NCI-H1048 (cell line): ENCODE data around the gene CLCN3.
"Not testable (repeated sequence)": the region's sequence is repeated elsewhere in the genome, so short reads cannot be mapped to it uniquely, and the experiment has no call there.

ENCODE experiments used
- DNase-seq: peaks from one replicate; lab custom pipeline; 2025; lab: John Stamatoyannopoulos, UW

CLCN3 gene

DNA sequence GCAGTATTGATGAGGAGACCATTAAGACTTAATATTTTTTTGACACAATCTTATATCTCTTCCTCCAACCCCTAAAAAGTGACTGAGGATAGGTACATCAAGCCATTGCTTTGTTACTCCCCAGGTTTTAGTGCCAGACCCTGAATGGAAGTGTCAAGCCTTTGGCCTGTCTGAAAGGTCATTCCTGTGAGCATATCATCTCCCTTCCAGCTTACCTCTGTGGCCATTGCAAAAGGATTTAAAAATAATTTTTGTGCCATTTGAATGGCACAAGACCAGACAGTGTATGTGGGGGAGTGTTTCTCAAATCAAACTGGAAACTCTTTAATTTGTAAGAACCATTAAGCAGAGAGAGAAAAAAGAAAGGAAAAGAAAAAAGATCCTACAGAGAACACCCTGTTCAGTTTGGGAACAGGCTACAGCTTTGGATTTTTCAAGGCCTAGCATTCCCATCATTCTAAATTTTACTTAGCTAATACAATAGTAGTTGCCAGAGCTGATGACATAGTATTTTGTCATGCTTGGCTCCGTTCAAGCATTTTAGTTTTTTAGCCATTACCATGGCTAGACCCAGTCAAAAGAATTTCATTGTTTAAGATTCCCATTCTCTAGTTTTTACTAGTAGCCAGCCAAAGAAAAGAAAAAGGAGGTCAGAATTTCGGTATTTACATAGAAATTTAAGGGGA, 87.7 kb downstream of the CLCN3 start:
- no peak for DNase-seq

DNA sequence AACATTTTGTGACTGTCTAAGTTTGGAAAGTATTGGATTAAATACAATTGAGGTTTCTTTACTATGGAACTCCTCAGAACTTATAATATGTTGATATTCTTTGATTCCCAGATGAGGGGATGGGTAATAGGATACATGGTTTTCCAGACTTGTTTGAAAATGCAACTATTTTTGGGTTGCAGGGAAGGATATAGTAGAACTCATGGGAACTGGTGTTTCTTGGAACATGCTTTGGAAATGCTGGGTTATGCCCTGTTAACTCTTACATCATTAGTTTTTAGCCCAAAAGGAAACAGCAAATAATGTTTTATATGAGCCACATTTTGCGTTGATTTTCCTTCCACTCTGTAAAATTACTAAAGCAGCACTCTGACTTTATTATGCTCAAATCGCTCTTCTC, 95.4 kb downstream of the CLCN3 start:
- no peak for DNase-seq

DNA sequence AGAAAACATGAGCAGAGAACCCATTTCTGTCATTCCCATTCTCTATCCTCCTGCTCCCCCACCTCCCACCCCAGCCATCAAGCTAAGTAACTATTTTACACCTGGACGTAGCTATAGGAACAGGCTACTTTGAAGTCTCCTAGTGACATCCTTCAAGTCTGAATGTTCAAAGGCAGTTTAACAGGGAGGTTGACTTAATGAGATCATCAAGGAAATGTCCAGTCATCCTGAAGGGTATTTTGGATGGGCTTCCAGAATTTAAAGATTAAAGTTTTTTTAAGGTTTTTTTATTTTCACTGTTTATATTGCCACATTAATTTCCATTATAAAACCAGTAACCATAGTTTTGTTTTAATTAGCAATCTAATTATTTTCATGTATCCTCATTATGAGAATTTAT, 96.3 kb downstream of the CLCN3 start:
- no peak for DNase-seq

DNA sequence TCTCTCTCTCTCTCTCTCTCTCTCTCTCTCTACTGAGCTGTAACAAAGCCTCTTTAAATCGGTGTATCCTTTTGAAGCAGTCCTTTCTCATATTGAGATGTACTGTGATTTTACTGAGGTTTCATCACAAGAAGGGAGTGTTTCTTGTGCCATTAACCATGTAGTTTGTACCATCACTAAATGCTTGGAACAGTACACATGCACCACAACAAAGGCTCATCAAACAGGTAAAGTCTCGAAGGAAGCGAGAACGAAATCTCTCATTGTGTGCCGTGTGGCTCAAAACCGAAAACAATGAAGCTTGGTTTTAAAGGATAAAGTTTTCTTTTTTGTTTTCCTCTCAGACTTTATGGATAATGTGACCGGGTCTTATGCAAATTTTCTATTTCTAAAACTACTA, 100.2 kb downstream of the CLCN3 start:
- no peak for DNase-seq

DNA sequence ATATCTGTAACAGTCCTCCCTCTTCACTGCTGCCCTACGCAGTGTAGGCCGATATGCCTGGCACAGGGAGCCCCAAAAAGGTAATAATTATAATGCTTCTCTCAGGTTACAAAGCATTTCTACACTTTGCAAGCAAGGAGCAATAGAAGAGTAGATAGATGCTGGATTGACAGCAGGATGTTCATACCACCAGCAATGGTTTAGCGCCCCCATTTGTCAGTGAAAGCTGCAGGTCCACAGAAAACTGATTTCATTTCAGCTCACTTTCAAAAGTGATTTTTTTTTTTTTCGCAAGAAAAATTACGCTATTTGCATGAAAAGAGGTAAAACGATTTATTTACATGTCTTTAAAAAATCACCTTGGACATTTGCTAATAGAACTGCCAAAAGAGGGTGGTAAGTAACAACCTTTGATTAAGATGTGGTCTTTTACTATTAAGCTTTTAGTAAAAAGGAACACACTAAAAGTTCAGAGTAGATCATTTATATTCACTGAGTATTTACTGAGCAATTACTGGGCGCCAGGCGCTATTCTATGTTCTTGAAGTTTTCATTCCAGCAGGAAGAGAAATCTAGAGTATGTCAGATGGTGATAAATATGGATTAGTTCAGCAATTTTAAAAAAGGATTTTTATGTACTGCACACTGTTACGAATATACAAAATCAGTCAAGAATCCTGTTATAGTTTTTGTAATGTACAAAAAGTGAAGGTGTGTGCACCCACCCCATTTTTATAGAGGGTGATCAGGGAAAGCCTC, 103.0 kb downstream of the CLCN3 start:
- no peak for DNase-seq

DNA sequence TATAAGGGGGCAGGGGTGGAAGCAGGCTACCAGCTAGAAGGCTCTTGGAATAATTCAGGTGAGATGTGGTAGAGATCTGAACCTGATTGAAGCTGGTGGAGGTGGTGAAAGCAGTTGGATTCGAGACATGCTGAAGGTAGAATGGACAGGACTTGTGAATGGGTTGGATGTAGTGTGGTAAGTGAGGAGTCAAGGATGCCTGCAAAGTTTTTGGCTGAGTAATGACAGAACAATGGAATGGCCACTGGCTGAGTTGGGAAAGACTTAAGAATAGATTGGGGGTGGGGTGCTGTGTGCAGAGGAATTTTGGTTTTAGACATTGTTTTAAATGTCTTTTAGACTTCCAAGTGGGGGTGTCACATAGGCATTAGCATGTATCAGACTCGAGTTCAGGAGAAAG, 103.9 kb downstream of the CLCN3 start:
- no peak for DNase-seq

DNA sequence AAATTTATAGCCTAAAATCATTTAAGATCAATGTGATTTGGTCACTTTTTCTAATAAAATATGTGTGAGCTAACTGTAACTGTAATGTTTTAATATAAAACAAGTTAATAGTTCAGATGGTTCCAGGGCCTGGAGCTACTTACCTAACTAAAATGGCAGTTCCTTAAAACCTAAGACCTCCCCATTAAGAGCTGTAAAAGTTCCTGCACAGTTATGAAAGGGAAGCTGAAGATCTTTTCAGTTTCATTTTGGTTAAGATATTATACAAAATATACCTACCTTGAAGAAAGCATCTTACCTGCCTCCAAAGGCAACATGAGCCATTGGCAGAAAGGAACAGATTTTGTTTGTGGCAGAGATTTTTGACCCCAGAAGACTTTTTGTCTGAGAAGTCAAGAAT, 107.2 kb downstream of the CLCN3 start:
- no peak for DNase-seq

DNA sequence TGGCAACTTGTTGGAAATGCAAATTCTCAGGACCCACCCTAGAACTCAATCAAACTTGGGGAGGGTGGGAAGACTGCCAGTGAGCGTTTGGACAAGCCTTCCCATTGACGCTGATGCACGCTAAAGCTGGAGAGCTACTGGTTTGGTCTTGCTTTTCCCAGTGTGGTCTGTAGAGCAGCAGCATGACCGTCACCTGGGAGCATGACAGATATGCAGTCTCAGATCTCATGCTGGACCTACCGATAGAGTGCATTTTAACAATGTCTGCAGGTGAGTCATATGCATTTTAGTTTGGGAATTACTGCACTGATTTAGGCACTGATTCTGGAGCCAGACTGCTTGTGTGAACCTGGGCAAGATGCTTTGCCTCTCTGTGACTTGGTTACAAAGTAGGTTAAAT, 110.2 kb downstream of the CLCN3 start:
- DNase-seq: no peak

DNA sequence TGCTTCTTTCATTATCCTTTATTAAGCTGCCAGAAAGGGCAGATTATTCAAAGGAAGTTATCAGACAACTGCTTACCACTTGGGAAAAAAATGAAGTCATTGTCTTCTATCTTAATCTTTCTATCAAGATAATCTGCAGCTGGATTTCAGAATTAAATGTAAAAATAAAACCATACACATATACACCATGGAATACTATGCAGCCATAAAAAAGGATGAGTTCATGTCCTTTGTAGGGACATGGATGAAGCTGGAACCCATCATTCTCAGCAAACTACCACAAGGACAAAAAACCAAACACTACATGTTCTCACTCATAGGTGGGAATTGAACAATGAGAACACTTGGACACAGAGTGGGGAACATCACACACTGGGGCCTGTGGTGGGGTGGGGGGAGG, 118.2 kb downstream of the CLCN3 start:
- DNase-seq: not testable (repeated sequence)

DNA sequence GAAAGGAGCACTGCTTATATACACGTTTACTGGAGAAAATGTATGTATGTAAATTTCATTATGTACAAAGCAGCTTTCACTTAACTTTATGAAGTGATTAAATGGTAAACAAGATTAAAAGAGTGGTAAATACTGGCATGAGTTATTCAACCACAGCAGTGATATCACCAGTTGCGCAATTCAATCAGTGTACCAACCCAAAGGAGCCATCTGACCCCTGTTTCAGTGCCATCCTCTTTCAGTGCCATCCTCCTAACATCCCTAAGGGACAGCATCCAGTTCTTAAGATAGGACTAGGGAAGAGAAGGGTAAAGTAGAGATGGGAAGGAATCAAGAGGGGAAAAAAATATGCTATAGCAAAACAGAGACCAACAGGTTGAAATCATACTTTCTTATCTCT, 121.2 kb downstream of the CLCN3 start:
- DNase-seq: no peak

DNA sequence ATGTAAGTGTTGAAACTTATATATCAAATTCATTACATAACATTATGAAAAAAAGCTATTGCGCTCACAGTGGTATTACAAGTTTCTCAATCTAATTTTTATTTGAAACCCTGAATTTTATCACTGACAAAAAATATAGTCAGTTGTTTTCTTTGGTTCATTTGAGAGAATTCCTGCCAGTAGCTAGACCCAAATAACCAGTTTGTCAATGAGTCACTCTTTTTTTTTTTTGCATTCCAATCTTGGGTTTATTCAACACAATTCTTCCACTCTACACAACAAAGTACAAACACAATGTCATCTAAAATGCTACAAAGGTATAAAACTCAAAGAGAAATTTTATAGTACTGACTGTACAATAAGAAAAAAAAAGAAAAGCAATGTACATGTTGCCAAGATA, 124.2 kb downstream of the CLCN3 start:
- DNase-seq: no peak

DNA sequence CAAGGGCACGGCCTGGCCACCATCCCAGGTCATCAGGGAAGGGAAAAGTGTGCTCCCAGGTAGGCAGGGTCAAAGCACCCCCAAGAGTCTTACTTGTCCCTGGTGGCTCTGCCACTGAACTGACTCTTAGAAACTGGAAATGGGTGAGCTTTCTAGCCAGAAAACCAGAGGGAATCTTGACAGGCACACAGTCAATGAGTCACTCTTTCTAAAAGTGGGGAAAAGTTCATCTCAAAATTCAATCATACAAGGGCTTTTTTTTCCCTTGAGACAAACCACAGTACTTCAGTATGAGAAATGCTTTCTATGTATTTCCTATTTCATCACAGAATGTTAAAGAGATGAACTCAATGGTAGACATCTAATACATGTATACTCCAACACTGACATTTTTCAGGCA, 124.9 kb downstream of the CLCN3 start:
- no peak for DNase-seq

DNA sequence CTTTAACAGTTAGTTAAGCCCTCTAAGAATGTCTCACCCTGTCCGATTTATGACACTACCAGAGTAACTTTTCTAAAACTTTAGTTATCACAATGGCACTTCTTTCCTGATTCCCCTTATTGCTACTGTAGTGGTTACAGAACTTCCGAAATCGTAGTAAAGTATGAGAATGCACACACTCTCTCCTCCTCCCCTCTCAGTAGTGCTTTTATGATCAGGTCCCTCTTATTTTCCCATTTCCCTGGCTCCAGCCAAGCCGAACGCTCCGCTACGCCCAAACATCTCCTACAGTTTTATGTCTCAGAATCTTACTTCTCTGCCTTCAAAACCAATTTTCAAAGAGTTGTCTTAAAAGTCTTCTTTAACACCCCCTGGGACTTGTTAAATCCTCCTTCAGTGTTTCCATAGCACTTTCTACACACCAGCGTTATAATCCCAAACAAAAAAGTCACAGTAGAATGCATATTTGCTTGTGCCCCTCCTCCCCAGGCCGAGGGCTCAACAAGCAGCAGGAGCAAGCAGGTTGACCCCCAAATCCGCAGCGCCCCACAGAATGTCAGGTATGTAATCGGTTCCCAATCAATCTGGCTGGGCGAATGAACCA, 136.7 kb downstream of the CLCN3 start:
- no peak for DNase-seq

DNA sequence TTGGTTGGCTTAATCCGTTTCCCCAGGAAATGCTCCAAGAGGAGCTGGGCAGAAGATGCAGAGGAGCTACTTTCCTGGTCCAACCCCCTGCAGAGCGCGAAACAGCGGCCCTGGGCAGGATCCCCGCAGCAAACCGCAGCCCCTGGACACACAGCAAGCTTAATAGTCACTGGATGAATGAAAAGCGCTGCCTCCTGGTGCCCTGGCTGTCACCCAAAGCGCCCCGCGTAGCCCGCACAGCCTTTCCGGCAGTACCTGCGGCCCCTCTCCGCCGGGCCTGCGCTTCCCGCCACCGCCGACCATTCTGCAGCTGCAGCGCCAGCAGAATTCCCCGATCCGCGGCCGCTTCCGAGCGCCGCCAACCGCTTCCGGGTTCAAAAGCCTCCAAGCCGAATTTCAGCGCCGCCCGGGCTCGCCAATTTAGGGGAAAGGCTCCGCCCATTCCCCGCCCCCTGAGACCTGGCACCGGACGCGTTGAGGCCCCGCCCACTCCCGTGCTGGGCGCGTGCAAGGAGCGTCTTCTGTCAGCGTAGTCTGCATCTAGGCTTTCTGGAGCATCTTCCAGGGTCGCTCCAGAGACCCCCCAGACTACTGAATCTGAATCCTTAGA, 137.3 kb downstream of the CLCN3 start, which contains the start of gene HPF1:
Gene HPF1 (minus strand): TSS at position 370 of the 610 bp plus-strand sequence. CDS start 67 bp downstream, at position 303.
- peak; percentile 88 for DNase-seq

DNA sequence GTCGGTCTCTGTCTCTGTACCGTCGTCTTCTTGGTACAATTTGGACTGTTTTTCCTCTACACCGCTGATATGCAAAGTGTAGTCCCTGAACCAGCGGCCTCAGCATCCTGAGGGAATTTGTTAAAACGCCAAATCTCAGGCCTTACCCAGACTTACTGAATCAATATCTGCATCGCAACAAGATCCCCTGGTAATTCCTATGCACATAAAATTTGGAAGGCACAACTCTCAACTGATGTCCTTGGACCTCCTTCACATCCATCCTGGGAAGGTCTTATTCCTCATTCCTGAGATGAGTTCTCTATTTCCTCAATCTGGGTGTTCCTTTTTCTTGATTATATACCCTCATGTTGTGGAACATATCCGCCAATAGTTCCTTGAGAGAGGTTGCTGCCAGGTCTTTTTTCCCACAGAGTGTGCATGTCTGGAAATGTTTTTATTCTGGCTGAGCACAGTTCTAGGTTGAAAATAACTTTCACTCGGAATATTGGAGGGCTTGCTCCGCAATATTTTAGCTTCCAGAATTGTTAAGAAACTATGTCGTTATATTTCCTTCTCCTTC, 138.1 kb downstream of the CLCN3 start:
- DNase-seq: no peak

DNA sequence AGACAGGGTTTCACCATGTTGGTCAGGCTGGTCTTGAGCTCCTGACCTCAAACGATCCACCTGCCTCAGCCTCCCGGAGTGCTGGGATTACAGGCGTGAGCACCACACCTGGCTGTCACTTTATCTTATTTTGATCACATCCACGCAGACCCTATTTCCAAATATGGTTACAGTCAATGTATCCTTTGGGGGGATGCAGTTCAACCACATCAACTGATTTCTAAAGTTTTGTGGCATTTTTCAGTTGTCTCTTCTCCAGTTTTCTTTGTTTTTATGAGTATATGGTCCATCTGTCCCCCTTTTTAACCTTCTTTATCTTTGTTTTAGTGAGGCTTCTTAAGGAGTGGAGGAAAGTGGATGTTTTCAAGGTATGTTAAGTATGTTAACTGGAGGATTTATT, 141.5 kb downstream of the CLCN3 start:
- DNase-seq: no peak

DNA sequence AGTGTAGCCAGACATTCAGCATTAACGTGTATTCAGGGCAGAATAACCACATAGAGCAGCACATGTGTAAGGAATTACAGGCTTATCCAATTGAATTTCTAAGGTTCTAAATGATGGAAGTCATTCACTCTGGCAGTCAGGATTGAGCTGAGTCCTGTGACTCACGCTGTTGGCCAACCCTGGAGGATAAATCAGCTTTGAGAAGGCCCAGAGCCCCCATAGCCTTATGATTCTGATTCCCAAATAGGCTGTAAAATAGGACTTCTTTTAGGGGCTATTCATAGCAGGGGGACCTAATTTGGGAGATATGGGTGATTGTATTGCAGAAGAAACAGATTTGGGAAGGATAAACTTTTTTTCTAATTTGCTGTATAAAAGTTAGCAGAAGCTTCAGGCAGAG, 145.5 kb downstream of the CLCN3 start:
- DNase-seq: no peak

DNA sequence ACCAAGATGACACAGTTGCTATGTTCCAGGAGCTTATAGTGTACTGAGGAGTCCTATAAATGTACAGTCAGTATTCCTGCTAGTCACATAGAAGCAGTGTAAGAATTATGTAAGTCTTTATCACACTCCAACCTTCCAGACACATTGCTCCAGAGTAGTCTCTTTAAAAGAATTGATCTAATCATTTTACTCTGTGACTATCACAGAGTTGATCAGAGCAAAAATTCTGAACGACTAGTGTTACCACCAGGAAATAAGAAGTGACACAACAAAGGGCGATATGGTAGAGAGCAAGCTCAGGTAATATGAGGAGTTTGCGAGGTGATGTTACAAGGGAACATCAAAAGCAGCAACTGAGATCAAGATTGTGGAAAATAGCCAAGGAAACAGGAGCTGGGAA, 146.4 kb downstream of the CLCN3 start:
- no peak for DNase-seq

DNA sequence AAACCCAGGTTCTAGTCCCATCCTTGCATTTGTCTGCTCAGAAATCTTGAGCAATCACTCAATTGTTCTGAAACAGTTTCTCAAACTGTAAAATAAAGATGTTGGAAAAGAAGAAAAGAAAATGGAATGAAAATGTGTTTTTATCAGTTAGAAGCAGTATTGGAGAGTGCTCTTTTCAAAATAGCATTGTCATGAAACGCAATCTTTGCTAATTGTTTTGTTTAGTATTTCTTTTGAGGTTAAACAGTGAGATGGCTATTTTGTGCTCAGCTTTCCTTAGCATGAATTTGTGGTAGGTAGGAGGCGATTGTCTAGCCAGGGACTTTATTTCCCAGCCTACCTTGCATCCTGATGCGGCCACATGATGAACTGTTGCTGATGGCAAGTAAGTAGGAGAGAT, 148.0 kb downstream of the CLCN3 start:
- no peak for DNase-seq

DNA sequence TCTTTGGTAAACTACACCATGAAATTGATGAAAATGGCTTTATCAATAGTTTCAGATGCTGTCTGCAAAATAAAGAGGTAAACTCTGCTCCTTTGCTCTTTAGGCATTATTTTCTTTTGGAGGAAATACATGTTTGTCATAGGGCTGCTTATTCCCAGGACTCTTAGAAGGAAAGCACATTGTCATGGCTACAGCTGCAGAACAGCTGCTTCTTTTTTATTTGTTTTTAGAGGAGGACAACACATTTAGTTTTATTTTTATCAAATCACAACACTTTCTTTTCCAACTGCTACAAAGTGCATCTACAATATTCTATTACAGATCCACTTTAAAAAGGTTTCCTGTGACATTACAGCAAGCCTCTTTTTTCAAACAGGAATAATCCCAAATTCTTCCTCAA, 150.0 kb downstream of the CLCN3 start:
- no peak for DNase-seq

DNA sequence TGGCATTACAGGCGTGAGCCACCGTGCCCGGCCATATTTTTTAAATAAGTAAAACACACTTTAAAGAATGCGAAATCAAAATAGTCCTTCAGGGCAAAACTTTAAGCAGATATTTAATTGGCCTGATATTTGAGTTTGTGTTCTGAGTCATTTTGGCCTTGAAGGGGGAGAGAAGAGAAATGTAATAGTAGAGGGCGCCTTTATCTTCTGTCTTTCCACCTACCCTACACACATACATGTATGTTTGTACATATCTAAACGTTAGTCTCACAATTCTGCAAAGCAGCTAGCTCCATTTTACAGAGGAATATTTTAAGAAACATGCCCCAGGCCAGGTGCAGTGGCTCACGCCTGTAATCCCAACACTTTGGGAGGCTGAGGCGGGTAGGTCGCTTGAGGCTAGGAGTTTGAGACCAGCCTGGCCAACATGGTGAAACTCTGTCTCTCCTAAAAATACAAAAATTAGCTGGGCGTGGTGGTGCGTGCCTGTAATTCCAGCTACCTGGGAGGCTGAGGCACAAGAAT, 151.2 kb downstream of the CLCN3 start:
- DNase-seq: not testable (repeated sequence)
